Stimulated activated CD8-positive, alpha-beta memory T cell treated with anti-CD3 and anti-CD28 coated beads, Interleukin-12 subunit alpha, Interleukin-12 subunit beta, amount 100 ng/mL, for 1 hour (primary cell): ENCODE results near the gene OSGEP.

Experiments
- DNase-seq: peaks from one replicate; pipeline ENCODE4 v3.0.0-alpha.2; 2020; ENCODE audit warnings: low read depth

OSGEP gene

GRCh38 chr14:20454516-20455354 is at the start of gene OSGEP, which contains the start of gene APEX1:
OSGEP (minus strand) TSS chr14:20454812; CDS start chr14:20454683, 129 bp downstream.
APEX1 (plus strand) TSS chr14:20455226; CDS start chr14:20455646, 420 bp downstream.
- DNase-seq: peak; percentile 97

GRCh38 chr14:20503898-20504297 is 49.3 kb upstream of the OSGEP start:
- no peak for DNase-seq

DNA sequence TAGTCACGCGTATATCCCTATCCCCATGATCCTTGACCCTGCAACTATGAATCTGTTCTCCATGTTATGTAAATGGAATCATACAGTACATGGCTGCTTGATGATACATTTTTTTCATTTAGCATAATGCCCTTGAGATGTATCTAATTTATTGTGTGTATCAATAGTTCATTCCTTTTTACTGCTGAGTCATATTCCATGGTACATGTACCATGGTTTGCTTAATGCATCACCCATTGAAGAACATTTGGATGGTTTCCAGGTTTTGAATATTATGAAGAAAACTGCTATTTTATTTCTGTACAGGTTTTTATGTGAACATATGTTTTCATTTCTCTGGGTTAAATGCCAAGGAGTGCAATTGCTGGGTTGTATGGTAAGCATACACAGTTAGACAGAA is 46.7 kb upstream of the OSGEP start:
- DNase-seq: no peak

DNA sequence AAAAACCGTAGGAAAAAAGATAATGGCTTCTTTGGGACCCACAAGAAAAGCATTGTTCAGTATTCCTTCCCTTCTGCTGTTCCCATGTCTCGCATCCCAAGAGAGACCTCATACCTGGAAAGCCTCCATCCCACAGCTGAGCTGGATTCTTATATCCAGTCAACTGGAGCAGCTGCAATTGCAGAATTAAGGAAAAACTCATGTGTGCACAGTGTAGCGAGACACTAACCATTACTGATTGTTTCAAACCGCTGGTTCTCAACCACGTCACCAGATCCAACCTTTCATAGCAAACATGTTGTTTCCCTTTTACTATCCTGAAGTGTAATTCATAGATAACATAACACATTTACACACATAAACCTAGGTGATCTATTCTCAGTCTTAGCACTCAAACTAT is 45.3 kb upstream of the OSGEP start:
- no peak for DNase-seq

DNA sequence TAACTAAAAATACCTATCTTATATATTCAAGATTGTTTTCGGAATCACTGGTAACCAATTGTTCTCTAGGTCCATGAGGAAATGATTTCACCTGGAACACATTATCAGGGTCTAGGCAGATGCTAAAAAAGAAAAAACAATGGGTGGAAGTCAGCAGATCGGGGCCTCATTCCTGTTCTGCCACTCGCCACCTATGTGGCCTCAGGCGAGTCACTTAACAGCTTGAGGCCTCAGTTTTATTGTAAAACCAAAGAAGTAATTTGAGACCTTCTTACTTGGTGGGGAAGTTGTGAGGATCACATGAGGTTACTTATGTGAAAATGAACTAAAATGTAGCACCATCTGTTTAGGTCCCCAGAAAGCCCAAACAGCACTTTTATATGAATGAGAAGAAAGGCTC is 44.5 kb upstream of the OSGEP start:
- DNase-seq: no peak

DNA sequence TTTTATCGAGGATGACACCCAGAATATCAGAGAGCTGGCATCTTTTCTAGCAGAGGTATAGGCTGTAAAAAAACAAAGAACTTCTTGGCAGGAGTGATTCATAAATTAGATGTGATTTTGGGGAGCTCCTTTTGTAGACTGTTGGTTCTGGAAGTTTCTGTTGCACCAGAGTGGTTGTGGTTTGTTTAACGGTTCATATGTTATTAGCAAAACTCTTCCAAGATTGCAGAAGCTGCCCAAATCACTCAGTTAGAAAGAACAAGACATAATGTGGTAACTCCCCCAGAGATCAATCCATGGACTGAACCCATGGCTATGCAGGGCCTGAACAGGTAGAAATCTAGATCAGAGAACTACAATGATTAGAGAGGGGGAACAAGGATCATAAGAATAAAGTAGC is 44.0 kb upstream of the OSGEP start:
- DNase-seq: no peak

DNA sequence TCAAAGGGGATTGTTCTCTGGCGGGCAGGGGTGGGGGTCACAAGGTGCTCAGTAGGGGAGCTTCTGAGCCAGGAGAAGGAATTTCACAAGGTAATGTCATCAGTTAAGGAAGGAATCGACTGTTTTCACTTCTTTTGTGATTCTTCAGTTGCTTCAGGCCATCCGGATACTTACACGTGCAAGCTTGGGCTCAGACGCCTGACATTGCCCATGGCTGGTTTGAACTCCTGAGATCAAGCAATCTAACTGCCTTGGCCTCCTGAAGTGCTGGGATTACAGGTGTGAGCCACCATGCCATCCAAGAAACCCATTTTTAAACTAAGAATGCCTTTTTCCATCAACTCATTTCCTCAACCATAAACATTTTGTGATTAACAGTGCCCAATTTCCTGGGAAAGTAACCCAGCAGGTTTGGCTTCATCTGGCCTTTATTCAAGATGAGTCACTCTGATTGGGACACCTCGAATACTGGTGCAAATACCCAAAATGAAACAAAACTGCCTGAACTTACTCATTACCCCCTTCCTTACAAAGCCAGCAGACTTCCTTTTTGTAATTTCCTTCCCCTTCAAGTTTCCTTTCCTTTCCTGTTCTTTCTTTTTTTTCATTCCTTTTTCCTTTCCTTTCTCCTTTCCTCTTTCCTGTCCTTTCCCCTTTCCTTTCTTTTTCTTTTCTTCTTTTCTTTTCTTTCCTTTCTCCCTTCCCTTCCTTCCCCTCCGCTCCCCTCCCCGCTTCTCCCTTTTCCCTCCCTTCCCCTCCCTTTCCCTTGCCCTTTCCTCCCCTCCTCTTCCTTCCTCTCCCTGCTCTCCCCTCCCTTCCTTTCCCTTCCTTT is 40.5 kb upstream of the OSGEP start:
- DNase-seq: no peak

- DNase-seq: no peak
Observed at GRCh38 chr14:20493634-20494033, 39.0 kb upstream of the OSGEP start.

DNA sequence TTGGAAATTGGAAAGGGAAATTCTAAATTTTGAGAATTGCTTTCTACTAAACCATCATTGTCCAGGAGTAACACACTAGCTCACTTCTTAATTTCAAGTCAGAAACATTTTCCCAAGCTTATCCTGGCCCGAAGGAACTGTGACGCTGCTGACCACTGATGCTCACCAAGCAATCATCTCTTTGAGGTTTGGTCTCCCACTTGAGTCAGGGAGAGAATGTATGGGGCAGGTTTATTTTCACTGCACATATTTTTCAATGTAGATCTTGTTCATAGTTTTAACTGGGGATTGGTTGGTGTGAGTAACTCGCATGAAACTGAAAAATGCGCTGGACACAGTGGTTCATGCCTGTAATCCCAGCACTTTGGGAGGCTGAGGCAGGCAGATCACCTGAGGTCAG is 37.9 kb upstream of the OSGEP start:
- DNase-seq: no peak

DNA sequence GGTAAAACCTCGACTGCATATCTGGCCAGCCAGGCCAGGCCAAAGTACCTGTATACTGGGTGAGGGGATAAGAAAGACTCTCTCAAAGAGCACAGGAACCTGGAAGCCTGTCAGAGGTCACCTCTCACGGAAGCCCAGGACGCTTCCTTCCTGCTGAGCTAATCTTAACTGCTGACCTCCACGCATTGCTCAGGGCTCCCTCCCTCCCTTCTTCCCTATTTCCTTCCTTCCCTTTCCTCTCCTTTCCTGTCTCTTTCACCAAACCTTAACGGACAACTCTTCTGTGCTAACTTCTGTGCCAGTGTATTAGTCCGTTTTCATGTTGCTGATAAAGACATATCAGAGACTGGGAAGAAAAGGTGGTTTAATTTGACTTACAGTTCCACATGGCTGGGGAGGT is 36.0 kb upstream of the OSGEP start:
- no peak for DNase-seq

- no peak for DNase-seq
Observed at GRCh38 chr14:20489093-20489994, 34.7 kb upstream of the OSGEP start.

DNA sequence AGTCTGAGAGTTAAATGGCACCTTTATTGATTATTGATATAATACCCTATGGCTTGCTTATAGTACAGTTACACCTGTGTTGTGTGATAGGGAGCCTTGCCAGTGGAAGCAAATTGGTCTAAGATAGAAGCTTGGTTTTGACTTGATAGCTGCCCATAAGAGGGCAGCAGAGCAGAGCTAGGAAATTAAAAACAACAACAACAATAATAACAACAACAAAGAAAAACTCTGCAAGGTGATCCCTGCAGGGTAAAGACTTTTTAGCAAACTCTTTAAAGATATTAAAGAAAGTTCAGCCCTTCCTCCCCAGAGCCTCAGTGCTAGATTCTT is 32.7 kb upstream of the OSGEP start:
- no peak for DNase-seq

DNA sequence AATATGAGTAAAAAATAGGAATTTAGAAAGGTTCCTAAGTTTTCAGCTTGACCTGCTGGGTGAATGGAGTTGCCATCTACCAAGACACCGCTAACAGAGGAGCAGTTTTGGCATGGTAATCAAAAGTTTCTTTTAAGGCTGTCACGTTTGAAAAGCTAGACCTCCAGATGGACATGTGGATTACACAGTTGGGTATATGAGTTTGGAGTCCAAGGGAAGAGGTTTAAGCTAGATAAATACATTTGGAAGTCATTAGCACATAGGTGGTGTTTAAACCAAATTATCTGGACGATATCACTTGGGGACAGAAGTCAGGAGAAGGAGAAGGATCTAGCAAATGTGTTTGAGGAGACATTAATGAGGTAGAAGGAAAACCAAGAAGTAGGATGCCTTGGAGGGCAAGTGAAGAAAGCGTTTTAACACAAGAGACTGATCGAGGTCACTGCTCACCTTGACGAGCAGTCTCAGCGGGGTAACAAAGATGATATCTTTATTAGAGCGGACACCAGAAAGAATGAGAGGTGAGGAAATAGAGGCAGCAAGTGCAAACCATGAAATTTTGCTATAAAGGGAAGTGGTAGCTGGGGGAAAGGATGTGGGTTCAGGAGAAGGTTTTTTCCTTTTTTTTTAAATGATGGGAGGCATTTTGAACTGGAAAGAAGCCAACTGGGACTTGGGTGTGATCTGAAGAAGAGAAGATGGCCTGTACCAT is 32.2 kb upstream of the OSGEP start:
- DNase-seq: no peak

GRCh38 chr14:20485900-20486299 is 31.3 kb upstream of the OSGEP start:
- no peak for DNase-seq

DNA sequence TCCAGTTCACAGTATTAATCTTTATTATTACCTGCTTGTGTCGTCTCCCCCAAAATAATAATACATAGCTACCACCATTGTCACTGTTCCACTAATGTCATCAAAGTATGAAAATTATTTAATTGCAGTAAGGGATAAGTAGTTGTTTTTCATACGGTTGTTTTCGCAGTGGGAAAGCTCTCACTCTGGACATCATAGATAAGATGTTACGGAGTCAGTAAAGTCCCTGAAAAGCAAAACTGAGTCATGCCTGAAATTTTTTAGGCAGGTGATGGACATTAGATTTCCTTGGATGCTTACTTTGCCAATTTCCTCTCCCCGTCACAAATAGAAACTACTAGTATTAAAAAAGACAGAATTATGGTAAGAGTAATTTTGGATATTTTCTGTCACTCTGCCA is 27.8 kb upstream of the OSGEP start:
- DNase-seq: no peak

GRCh38 chr14:20478894-20479293 is 24.3 kb upstream of the OSGEP start:
- no peak for DNase-seq

- peak; percentile 9 for DNase-seq
Observed at GRCh38 chr14:20477211-20477876, 22.7 kb upstream of the OSGEP start.

- DNase-seq: no peak
Observed at GRCh38 chr14:20476776-20477175, 22.2 kb upstream of the OSGEP start.

DNA sequence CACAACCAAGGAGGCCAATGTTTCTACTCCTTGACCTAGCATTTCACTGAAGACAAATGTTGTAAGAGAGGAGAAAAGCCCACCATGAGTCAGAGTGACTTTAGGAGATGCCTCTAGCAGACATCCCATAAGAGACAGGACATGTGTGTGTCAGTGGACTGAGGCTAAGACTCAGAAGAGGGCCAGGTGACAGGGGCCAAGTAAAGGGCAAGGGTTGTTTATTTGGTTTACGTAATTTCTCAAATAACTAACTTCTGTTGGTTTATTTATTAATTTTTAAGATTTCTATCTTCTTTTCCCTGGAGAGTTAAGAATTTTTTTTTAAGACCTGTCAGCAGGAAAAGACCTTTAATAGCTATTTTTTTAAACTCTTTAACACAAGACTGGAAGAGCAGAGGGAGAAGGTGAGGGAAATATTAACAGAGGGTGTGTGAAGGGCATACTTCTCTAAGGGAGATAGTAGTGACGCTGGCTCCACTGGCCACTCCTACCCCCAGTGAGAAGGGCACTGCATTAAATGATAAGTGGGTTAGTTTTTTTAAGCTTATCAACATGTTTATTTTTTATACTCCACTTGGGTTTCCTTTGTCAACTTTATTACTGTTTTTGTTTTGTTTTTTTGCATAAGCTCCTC is 18.0 kb upstream of the OSGEP start:
- no peak for DNase-seq

- DNase-seq: no peak
Observed at GRCh38 chr14:20470603-20470901, 15.9 kb upstream of the OSGEP start.
